A549 (cell line): ENCODE results near the gene SIAH3.

Source experiments
- CEBPB ChIP-seq, 2 experiments: fragments of >200 bp in 1 of 2; sonication (Bioruptor Twin) in 1 of 2; formaldehyde crosslinking in 1 of 2; IDR thresholded peaks; 2 replicates each; pipeline ENCODE4 v1.6.1; 2012 to 2016
- CHD2 ChIP-seq: fragments of 150-350 bp; IDR thresholded peaks from 2 replicates; pipeline ENCODE4 v1.6.1; 2014; ENCODE audit warnings: low read length; ENCODE audit not compliant: partially characterized antibody
- CTCF ChIP-seq: fragments of >200 bp; sonication (Bioruptor Twin); formaldehyde crosslinking; IDR thresholded peaks from 3 replicates; pipeline ENCODE4 v1.5.1; 2016
- EP300 ChIP-seq, 2 experiments: fragments of >200 bp; sonication (Bioruptor Twin); formaldehyde crosslinking; IDR thresholded peaks; 2 replicates in 1 of 2; 3 replicates in 1 of 2; pipeline ENCODE4 v1.6.1; 2016 to 2017
- KDM1A ChIP-seq: fragments of 200-600 bp; sonication (generic); IDR thresholded peaks from 2 replicates; pipeline ENCODE4 v1.6.1; 2016; ENCODE audit warnings: low read depth, mild to moderate bottlenecking
- MAX ChIP-seq: IDR thresholded peaks from 2 replicates; pipeline ENCODE4 v1.6.1; 2012
- POLR2A ChIP-seq: IDR thresholded peaks from 2 replicates; pipeline ENCODE4 v1.6.1; 2012; ENCODE audit warnings: mild to moderate bottlenecking, low read length
- REST ChIP-seq: fragments of 200-600 bp; sonication (generic); IDR thresholded peaks from 2 replicates; pipeline ENCODE4 v1.6.1; 2016; ENCODE audit warnings: antibody characterized with exemption, mild to moderate bottlenecking, moderate library complexity
- SMC3 ChIP-seq: fragments of >200 bp; sonication (Bioruptor Twin); formaldehyde crosslinking; IDR thresholded peaks from 3 replicates; pipeline ENCODE4 v1.6.1; 2018; ENCODE audit warnings: inconsistent platforms
- USF2 ChIP-seq: fragments of 450-650 bp; IDR thresholded peaks from 2 replicates; pipeline ENCODE4 v1.6.1; 2014; ENCODE audit warnings: antibody characterized with exemption
- ZSCAN20 ChIP-seq: fragments of 250-450 bp; sonication (Bioruptor Pico); IDR thresholded peaks from 2 replicates; pipeline ENCODE4 v1.8.0; 2022; ENCODE audit warnings: mild to moderate bottlenecking, moderate library complexity

GRCh38 chr13:45779901-45780300 is 71.7 kb downstream of the SIAH3 start:
- TF ChIP-seq POLR2A: no peak
- TF ChIP-seq CTCF: no peak
- TF ChIP-seq KDM1A: no peak
- TF ChIP-seq MAX: no peak
- TF ChIP-seq CHD2: no peak
- TF ChIP-seq REST: no peak
- TF ChIP-seq SMC3: no peak
- no peak for TF ChIP-seq EP300 (IDR thresholded peaks at IDR 0.05)
- no peak for TF ChIP-seq ZSCAN20
- no peak for TF ChIP-seq USF2
- TF ChIP-seq CEBPB (IDR thresholded peaks at IDR 0.05): no peak
